K562 (cell line): ENCODE data around the gene CST1. TPM values are rescaled to one million over a fixed set of nuclear protein-coding genes. Genes with fewer than 3 reads are reported as not detected.

Experiments
- ATAC-seq: fragments of 200-7000 bp; cut with Tn5 transposase; 3 replicates; pipeline ENCODE4 v1.9.1; 2020; ENCODE audit warnings: moderate library complexity
- BruUV-seq: library from RNA; stranded (reverse); fragments of 400-500 nt; replicated peaks from 2 replicates; lab custom pipeline; 2021; lab: Mats Ljungman, UMichigan
- CTCF ChIA-PET: fragments of 300-600 bp; formaldehyde crosslinking; extraction: SDS; loops from one replicate; lab custom pipeline; 2021; ENCODE audit warnings: low intra/inter-chr PET ratio; lab: Yijun Ruan, JAX
- POLR2A ChIA-PET: fragments of 300-600, 350-650 bp; sonication (Branson Sonifier 250); formaldehyde crosslinking; extraction: SDS; loops from one replicate; lab custom pipeline; 2021; ENCODE audit warnings: antibody characterized with exemption, inconsistent platforms; lab: Yijun Ruan, JAX
- DNase-seq, 4 experiments: peaks; one replicate each; pipeline versions ENCODE4 v3.0.0 to v3.0.0-alpha.2; 2011 to 2018; ENCODE audit warnings: low spot score in 3 of 4, mixed read lengths in 3 of 4; ENCODE audit errors: extremely low read depth in 1 of 4
- FAIRE-seq: peaks from 2 replicates; lab custom pipeline; 2011; peaks lifted over from hg19 to GRCh38; lab: Jason Lieb, UNC
- H2AFZ ChIP-seq: 2 replicates; pipeline ENCODE4 v1.6.0; 2011; ENCODE audit warnings: low read depth, low read length, control low read depth, inconsistent platforms
- H3K27ac ChIP-seq: fragments of 200-600 bp; 3 replicates; pipeline ENCODE4 v1.8.0; 2011; ENCODE audit warnings: low read depth, mild to moderate bottlenecking, control low read depth, inconsistent platforms, low read length, moderate library complexity, mixed read lengths; ENCODE audit errors: extremely low read depth
- H3K27me3 ChIP-seq, 2 experiments: fragments of 300-600 bp in 1 of 2; 2 replicates in 1 of 2; 3 replicates in 1 of 2; pipeline versions ENCODE4 v1.6.0 to v1.8.0; 2011; ENCODE audit warnings: inconsistent platforms in 2 of 2, low read length in 2 of 2, mild to moderate bottlenecking in 1 of 2, mixed read lengths in 1 of 2, moderate library complexity in 1 of 2; ENCODE audit not compliant: control insufficient read depth in 2 of 2, insufficient read depth in 2 of 2
- H3K36me3 ChIP-seq: fragments of 300-600 bp; 3 replicates; pipeline ENCODE4 v1.8.0; 2011; ENCODE audit warnings: mild to moderate bottlenecking, low read length, inconsistent platforms; ENCODE audit not compliant: control insufficient read depth, insufficient read depth
- H3K4me1 ChIP-seq, 2 experiments: fragments of 200-600 bp in 1 of 2; replicated peaks in 1 of 2; 2 replicates in 1 of 2; 3 replicates in 1 of 2; pipeline versions ENCODE4 v1.5.1 to v1.8.0; 2011; ENCODE audit warnings: inconsistent platforms in 2 of 2, low read length in 2 of 2, mild to moderate bottlenecking in 1 of 2, mixed read lengths in 1 of 2, moderate library complexity in 1 of 2; ENCODE audit not compliant: control insufficient read depth in 2 of 2, insufficient read depth in 2 of 2
- H3K4me2 ChIP-seq: 2 replicates; pipeline ENCODE4 v1.6.1; 2011; ENCODE audit warnings: low read length, control low read depth, inconsistent platforms, mixed read lengths; ENCODE audit not compliant: insufficient read depth
- H3K4me3 ChIP-seq: fragments of 200-600 bp; sonication (generic), shearing (Covaris generic); 2 replicates; pipeline ENCODE4 v1.5.1; 2016; ENCODE audit warnings: control low read depth, inconsistent platforms
- H3K79me2 ChIP-seq: fragments of 200-600 bp; 3 replicates; pipeline ENCODE4 v1.8.0; 2011; ENCODE audit warnings: low read length, inconsistent platforms; ENCODE audit not compliant: control insufficient read depth, insufficient read depth
- H3K9ac ChIP-seq, 2 experiments: 2 replicates each; pipeline versions ENCODE4 v1.6.0 to v1.6.1; 2011; ENCODE audit warnings: low read depth in 2 of 2, low read length in 2 of 2, control low read depth in 1 of 2, inconsistent platforms in 1 of 2, mild to moderate bottlenecking in 1 of 2, mixed read lengths in 1 of 2; ENCODE audit not compliant: insufficient read depth in 1 of 2
- H3K9me1 ChIP-seq: one replicate; pipeline ENCODE4 v1.6.0; 2011; ENCODE audit warnings: inconsistent platforms, mild to moderate bottlenecking, low read length, moderate library complexity; ENCODE audit not compliant: control insufficient read depth, insufficient read depth
- H3K9me3 ChIP-seq: replicated peaks from 2 replicates; pipeline ENCODE4 v1.5.1; 2011; ENCODE audit warnings: low read depth, low read length, inconsistent platforms; ENCODE audit not compliant: control insufficient read depth, insufficient read depth
- H4K20me1 ChIP-seq: replicated peaks from 2 replicates; pipeline ENCODE4 v1.6.1; 2011; ENCODE audit warnings: low read length, inconsistent platforms, mixed read lengths; ENCODE audit not compliant: control insufficient read depth, insufficient read depth
- CLOCK ChIP-seq: fragments of 250-450 bp; sonication (Bioruptor Pico); IDR thresholded peaks from 2 replicates; pipeline ENCODE4 v1.4.0; 2020; ENCODE audit warnings: mild to moderate bottlenecking, moderate library complexity, borderline replicate concordance
- E2F5 ChIP-seq: sonication (generic); formaldehyde crosslinking; IDR thresholded peaks from 2 replicates; pipeline ENCODE4 v1.8.0; 2022; ENCODE audit warnings: mild to moderate bottlenecking, missing genetic modification reagents
- MBD1 ChIP-seq: fragments of 250-450 bp; sonication (Bioruptor Pico); IDR thresholded peaks from 2 replicates; pipeline ENCODE4 v1.8.0; 2022; ENCODE audit warnings: inconsistent platforms
- MBD2 ChIP-seq: sonication (generic); IDR thresholded peaks from 2 replicates; pipeline ENCODE4 v1.6.1; 2016; ENCODE audit warnings: low read depth, borderline replicate concordance
- NELFE ChIP-seq: IDR thresholded peaks from 2 replicates; pipeline ENCODE4 v1.6.1; 2011; ENCODE audit warnings: mild to moderate bottlenecking; ENCODE audit not compliant: insufficient read depth, insufficient read length
- ZBTB2 ChIP-seq: fragments of 450-650 bp; IDR thresholded peaks from 2 replicates; pipeline ENCODE4 v1.6.1; 2016; ENCODE audit warnings: antibody characterized with exemption
- ZBTB7A ChIP-seq: IDR thresholded peaks from 2 replicates; pipeline ENCODE4 v1.6.1; 2011; ENCODE audit warnings: low read depth, mild to moderate bottlenecking, low read length, moderate library complexity, borderline replicate concordance; ENCODE audit not compliant: control insufficient read depth
- ZNF518B ChIP-seq: fragments of 250-450 bp; sonication (Bioruptor Pico); IDR thresholded peaks from 2 replicates; pipeline ENCODE4 v1.5.0; 2021; ENCODE audit warnings: mild to moderate bottlenecking, moderate library complexity
- WGBS: fragments of 100-300 bp; shearing (Covaris generic); methylation state at CpG from one replicate; pipeline ENCODE4 v1.1.6; 2016; ENCODE audit warnings: low coverage, mixed read lengths; ENCODE audit not compliant: insufficient coverage; ENCODE audit errors: missing lambda C conversion rate; 5-methylcytosine and 5-hydroxymethylcytosine counted together
- in situ Hi-C: fragments of 300-500 bp; cut with MboI; formaldehyde crosslinking; loops from 4 replicates; pipeline ENCODE4 v1.15.0; 2018; ENCODE audit warnings: inconsistent platforms, mixed read lengths
- intact Hi-C: fragments of 100-400 bp; cut with micrococcal nuclease; formaldehyde crosslinking; loops from 2 replicates; pipeline ENCODE4 v1.14.2; 2022
- polyA plus RNA-seq, 8 experiments: library from polyadenylated mRNA; depleted of rRNA in 4 of 8; stranded (reverse) in 5 of 8; unstranded in 3 of 8; fragments of >200 nt; fragmentation: Nextera tagmentation in 2 of 8; fragmentation: Illumina TruSeq in 1 of 8; extraction: Ambion mirVana in 2 of 8; extraction: Trizol in 1 of 8; gene quantifications; 2 replicates each; pipeline versions ENCODE4 v1.2.1 to v1.2.3, GENCODE V29; 2011 to 2014; ENCODE audit warnings: inconsistent platforms in 1 of 8, missing spikeins in 1 of 8
- total RNA-seq, 7 experiments: library from RNA; depleted of rRNA in 6 of 7; stranded (reverse); fragments of >200 nt in 6 of 7; fragmentation: Illumina TruSeq in 2 of 7; extraction: Trizol in 2 of 7; gene quantifications; 2 replicates each; pipeline versions ENCODE4 v1.2.1 to v1.2.3, GENCODE V29; 2011 to 2021; ENCODE audit warnings: low replicate concordance in 1 of 7

CST1 gene
- total and polyA plus RNA-seq, 9 of the 15 experiments (the other 6 are each of a cell fraction or from before 2014, with no cell fraction given), result not detected

- TF ChIP-seq CLOCK (CRISPR knock-in tag) (no peak), ZBTB2 (no peak), ZBTB7A (no peak)
Measured at GRCh38 chr20:23752019-23752418, 1.3 kb upstream of the CST1 start (continued).

GRCh38 chr20:23749746-23750145 lies 989 bp downstream of the CST1 start:
- Histone ChIP-seq H3K9me3 (no peaks in the 10 kb centered on the region), H3K36me3 (no peaks in the 10 kb centered on the region), H4K20me1 (no peaks in the 10 kb centered on the region), H3K9ac (no peak overlapping the region), H3K4me3 (no peak overlapping the region), H3K4me1 (no peaks in the 10 kb centered on the region), H2AFZ (no peak overlapping the region), H3K4me2 (no peak overlapping the region), H3K79me2 (no peaks in the 10 kb centered on the region), H3K27ac (no peak overlapping the region), H3K27me3 (no peaks in the 10 kb centered on the region), H3K9me1 (no peaks in the 10 kb centered on the region)
- ChIA-PET POLR2A (no interaction called here), CTCF (no interaction called here)
- intact Hi-C loops, result loop anchor here (2.0 kb wide), 1 partner anchor 61 kb away; the partner anchor contains the start of gene CST4
- no TSS peak for BruUV-seq
- FAIRE-seq, result no peak
- 0% methylated on average over 3 of the region's 5 CpGs for WGBS
- no peak for DNase-seq
- ATAC-seq, result no peak
- in situ Hi-C loops, result no loop called here
- TF ChIP-seq E2F5 (CRISPR knock-in tag), result no peak
- no peak for TF ChIP-seq ZNF518B
- no peak for TF ChIP-seq MBD1 (CRISPR knock-in tag)
- TF ChIP-seq MBD2, result no peak
- TF ChIP-seq NELFE, result no peak
